Mesodermal cell (in vitro differentiated cells): Measurements from ENCODE around the gene MYBPC1.

Experiments
- H3K27ac ChIP-seq: 2 replicates; pipeline ENCODE4 v1.7.0; 2013; ENCODE audit warnings: mild to moderate bottlenecking, low read depth, low read length, moderate library complexity; ENCODE audit not compliant: severe bottlenecking
- H3K36me3 ChIP-seq: 2 replicates; pipeline ENCODE4 v1.7.1; 2013; ENCODE audit warnings: mild to moderate bottlenecking, low read length, moderate library complexity; ENCODE audit not compliant: control insufficient read depth, insufficient read depth
- H3K4me1 ChIP-seq: one replicate; pipeline ENCODE4 v1.7.1; 2013; ENCODE audit warnings: mild to moderate bottlenecking, low read length; ENCODE audit not compliant: insufficient read depth, control insufficient read depth, poor library complexity, severe bottlenecking
- H3K4me3 ChIP-seq: 2 replicates; pipeline ENCODE4 v1.7.0; 2013; ENCODE audit warnings: low read length, control low read depth, mild to moderate bottlenecking; ENCODE audit not compliant: insufficient read depth, poor library complexity, severe bottlenecking; ENCODE audit errors: extremely low read depth
- H3K9me3 ChIP-seq: 2 replicates; pipeline ENCODE4 v1.7.1; 2013; ENCODE audit warnings: mild to moderate bottlenecking, low read length, moderate library complexity; ENCODE audit not compliant: control insufficient read depth
- WGBS, 2 experiments: methylation state at CpG; one replicate each; pipeline ENCODE4 v1.1.5; 2013; ENCODE audit warnings: missing lambda C conversion rate in 2 of 2; ENCODE audit not compliant: insufficient coverage in 2 of 2; 5-methylcytosine and 5-hydroxymethylcytosine counted together

The MYBPC1 gene

GRCh38 chr12:101573743-101574142, 21.0 kb upstream of the MYBPC1 start:
- Histone ChIP-seq H3K4me3 (no peak overlapping the region), H3K9me3 (no peaks in the 10 kb centered on the region), H3K4me1 (no peaks in the 10 kb centered on the region), H3K27ac (no peak overlapping the region), H3K36me3 (no peaks in the 10 kb centered on the region)
- 92% methylated on average over 1 of the region's 1 CpG; no CpG with 5 or more reads in 1 of the 2 experiments for WGBS, 2 experiments

- H3K36me3 ChIP-seq: no peaks in the 10 kb centered on the region
- WGBS, 2 experiments: 100% methylated on average over 1 of the region's 2 CpGs; no CpG with 5 or more reads in 1 of the 2 experiments
Observed at GRCh38 chr12:101578417-101578816, 16.4 kb upstream of the MYBPC1 start.

DNA sequence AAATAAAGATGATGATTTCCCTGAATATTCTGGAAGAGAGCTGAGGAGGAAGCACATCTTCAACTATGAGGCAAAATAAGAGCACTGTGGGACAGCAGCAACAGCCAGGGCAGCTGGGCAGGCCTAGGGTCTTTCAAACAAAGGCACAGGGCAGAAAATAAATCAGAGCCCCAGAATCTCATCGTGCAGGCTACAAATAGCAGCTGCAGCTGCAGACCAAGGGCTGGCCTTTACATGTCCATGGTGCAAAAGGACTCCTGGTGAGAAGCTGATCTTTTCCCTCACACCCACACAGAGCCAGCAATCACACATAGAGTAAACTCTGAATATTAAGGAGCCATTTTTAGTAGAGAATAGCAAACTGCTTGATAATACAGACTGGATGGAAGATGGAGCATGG, 13.6 kb upstream of the MYBPC1 start:
- H3K4me1 ChIP-seq: no peaks in the 10 kb centered on the region
- no peaks in the 10 kb centered on the region for H3K9me3 ChIP-seq
- H3K27ac ChIP-seq: no peak overlapping the region
- no peak overlapping the region for H3K4me3 ChIP-seq
- 0 to 33% methylated on average over 1 of the region's 1 CpG for WGBS, 2 experiments
- no peaks in the 10 kb centered on the region for H3K36me3 ChIP-seq

More at GRCh38 chr12:101578417-101578816, 16.4 kb upstream of the MYBPC1 start:
- Histone ChIP-seq H3K4me1 (no peaks in the 10 kb centered on the region), H3K4me3 (no peak overlapping the region), H3K9me3 (no peaks in the 10 kb centered on the region), H3K27ac (no peak overlapping the region)

DNA sequence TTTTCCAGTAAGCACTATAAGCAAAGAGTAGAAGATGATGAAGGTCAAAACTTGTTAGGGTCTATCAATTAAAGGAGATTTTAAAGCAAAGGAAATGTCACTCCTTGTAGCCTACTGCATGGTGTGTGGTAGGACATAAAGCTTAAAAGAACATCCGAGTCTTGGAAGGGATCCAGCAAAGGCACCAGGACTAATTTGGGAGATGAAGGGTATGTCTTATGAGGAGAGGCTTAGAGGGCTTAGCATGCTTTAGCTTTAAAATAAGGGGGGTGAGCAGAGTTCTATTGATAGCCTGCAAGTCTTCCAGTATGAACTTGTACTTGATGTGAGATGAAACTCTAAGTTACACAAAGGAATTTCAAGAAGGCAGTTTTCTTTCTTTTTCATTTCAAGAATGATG, 11.8 kb upstream of the MYBPC1 start:
- no peak overlapping the region for H3K27ac ChIP-seq
- no peaks in the 10 kb centered on the region for H3K36me3 ChIP-seq
- 86% methylated on average over 1 of the region's 1 CpG; no CpG with 5 or more reads in 1 of the 2 experiments for WGBS, 2 experiments
- no peaks in the 10 kb centered on the region for H3K9me3 ChIP-seq
- H3K4me1 ChIP-seq: no peaks in the 10 kb centered on the region
- H3K4me3 ChIP-seq: no peak overlapping the region

DNA sequence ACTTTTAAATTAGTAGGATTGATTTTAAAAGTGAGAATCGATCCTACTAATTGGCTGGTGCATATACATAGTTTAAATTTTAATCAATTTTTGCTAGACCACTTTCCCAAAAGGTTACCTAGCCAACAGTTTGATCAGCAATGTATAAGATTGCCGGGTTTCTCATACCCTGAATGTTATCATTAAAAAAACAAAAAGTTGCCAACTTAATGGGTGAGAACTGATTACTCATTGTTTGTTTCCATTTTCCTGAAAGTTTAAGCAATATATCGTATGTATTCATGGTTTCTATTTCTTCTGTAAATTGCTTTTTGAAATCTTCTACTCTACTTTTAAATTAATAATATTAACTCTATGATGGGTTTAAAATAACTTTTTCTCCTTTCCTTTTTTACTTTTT, 4.4 kb upstream of the MYBPC1 start:
- Histone ChIP-seq H3K9me3 (no peaks in the 10 kb centered on the region), H3K27ac (no peak overlapping the region), H3K36me3 (no peaks in the 10 kb centered on the region), H3K4me1 (no peaks in the 10 kb centered on the region), H3K4me3 (no peak overlapping the region)
- no CpG with 5 or more reads among the region's 3 CpGs for WGBS, 2 experiments

GRCh38 chr12:101591781-101592180, 3.0 kb upstream of the MYBPC1 start:
- Histone ChIP-seq H3K9me3 (no peaks in the 10 kb centered on the region), H3K27ac (no peak overlapping the region), H3K36me3 (no peaks in the 10 kb centered on the region), H3K4me3 (no peak overlapping the region), H3K4me1 (no peaks in the 10 kb centered on the region)

DNA sequence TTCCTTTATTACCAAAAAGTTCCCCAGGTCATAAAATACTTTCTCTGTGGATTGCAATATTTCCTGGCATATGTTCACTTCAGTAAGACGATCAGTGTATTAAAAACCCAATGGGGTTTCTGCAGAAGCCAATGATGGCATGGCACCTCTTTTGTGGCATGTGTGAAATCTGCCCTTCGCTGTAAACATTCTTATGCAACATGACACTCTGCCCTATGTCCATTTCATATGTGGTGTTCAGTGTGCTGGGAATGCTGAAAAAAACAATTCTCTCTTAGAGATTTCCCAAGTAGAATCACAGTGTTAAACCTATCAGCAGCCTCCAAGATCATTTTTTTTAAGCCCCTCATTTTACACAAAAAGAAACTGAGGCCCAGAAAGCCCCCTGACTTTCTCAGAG, 2.3 kb upstream of the MYBPC1 start:
- Histone ChIP-seq H3K27ac (no peak overlapping the region), H3K36me3 (no peaks in the 10 kb centered on the region), H3K4me1 (no peaks in the 10 kb centered on the region), H3K4me3 (no peak overlapping the region), H3K9me3 (no peaks in the 10 kb centered on the region)
- 100% methylated on average over 1 to 2 of the region's 2 CpGs for whole genome bisulfite sequencing, 2 experiments

- WGBS, 2 experiments: no CpG with 5 or more reads among the region's 4 CpGs
- Histone ChIP-seq H3K36me3 (no peaks in the 10 kb centered on the region), H3K4me3 (no peak overlapping the region), H3K27ac (no peak overlapping the region), H3K9me3 (no peaks in the 10 kb centered on the region), H3K4me1 (no peaks in the 10 kb centered on the region)
Observed at GRCh38 chr12:101592921-101593320, 1.9 kb upstream of the MYBPC1 start.

DNA sequence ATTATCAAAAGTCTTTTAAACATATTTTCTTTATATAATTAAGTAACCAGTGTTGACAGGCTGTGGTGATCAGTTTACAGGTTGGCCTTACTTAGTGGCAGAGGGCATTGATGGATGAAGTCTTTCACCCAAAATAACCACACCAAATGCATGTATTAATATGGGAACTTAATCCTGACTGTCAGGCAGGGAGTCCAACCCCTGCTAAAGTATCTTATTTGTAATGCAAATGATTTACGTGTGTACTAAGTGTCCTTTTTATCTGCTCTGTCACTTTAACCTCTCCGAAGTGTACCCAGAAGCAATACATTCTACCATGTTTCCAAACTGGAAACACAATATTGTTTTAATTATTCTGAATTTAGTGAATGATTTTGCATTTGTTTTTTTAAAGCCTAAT, 1.4 kb downstream of the MYBPC1 start:
- WGBS, 2 experiments: no CpG with 5 or more reads among the region's 2 CpGs
- H3K9me3 ChIP-seq: no peaks in the 10 kb centered on the region
- no peak overlapping the region for H3K27ac ChIP-seq
- no peaks in the 10 kb centered on the region for H3K4me1 ChIP-seq
- H3K4me3 ChIP-seq: no peak overlapping the region
- no peaks in the 10 kb centered on the region for H3K36me3 ChIP-seq

DNA sequence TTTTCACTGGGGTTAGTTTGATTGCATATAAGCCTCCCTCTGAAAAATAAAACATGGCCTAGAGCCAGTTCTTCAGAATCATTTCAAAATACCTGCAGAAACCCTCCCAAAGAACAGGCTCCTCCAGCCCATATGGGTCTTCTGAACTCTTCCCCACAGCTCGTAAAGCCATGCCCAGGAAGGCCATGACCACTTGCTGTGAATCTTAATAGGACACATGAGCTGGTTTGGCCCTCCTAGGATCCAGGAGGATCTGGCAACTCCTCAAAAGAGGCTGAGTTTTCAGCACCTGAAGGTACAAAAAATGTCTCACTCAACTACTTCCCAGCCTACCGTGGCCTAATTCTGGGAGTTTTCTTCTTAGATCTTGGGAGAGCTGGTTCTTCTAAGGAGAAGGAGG, 2.4 kb downstream of the MYBPC1 start:
- WGBS, 2 experiments: 38 to 50% methylated on average over 1 of the region's 2 CpGs
- H3K9me3 ChIP-seq: no peaks in the 10 kb centered on the region
- H3K4me1 ChIP-seq: no peaks in the 10 kb centered on the region
- H3K4me3 ChIP-seq: no peak overlapping the region
- H3K27ac ChIP-seq: no peak overlapping the region
- no peaks in the 10 kb centered on the region for H3K36me3 ChIP-seq

DNA sequence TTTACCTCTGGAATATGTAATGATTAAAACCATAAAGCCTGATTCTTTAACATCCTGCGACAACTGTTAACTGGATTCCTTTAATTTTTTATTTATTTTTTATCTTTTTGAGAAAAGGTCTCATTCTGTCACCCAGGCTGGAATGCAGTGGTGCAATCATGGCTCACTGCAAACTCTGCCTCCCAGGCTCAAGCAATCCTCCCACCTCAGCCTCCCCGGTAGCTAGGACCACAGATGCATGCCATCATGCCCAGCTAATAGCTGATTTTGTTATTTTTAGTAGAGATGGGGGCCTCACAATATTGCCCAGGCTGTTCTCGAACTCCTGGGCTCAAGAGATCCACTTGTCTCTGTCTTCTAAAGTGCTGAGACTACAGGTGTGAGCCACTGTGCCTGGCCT, 3.7 kb downstream of the MYBPC1 start:
- H3K27ac ChIP-seq: no peak overlapping the region
- 67 to 100% methylated on average over 1 of the region's 3 CpGs for WGBS, 2 experiments
- no peaks in the 10 kb centered on the region for H3K4me1 ChIP-seq
- no peak overlapping the region for H3K4me3 ChIP-seq
- no peaks in the 10 kb centered on the region for H3K9me3 ChIP-seq
- no peaks in the 10 kb centered on the region for H3K36me3 ChIP-seq

DNA sequence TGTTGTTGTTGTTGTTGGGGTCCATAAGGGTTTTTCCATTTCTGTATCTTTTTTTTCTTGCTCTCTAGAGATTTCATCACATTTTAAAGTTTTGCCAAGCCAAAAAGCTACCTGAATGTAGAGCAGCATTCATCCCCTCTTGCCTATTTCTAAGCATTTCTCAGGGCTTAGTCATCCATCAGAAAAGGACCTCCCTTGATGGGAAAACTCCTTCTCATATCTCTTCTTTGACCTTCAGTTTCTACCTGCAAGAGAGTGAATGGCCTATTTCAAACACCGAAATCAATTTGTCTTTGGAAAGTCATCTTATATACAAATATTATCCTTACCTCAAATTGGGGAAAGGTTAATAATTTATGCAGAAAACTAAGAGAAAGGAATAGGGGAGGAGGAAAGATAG, 4.5 kb downstream of the MYBPC1 start:
- no peaks in the 10 kb centered on the region for H3K36me3 ChIP-seq
- no peak overlapping the region for H3K27ac ChIP-seq
- whole genome bisulfite sequencing, 2 experiments: no CpG with 5 or more reads among the region's 1 CpG
- H3K9me3 ChIP-seq: no peaks in the 10 kb centered on the region
- H3K4me3 ChIP-seq: no peak overlapping the region
- no peaks in the 10 kb centered on the region for H3K4me1 ChIP-seq
